HEK293 (cell line): ENCODE results near the gene CAD.

ENCODE experiments used
- CTCF ChIA-PET: fragments of 350-600 bp; formaldehyde crosslinking; extraction: SDS; loops from one replicate; lab custom pipeline; 2021; ENCODE audit warnings: antibody characterized with exemption; lab: Yijun Ruan, JAX
- POLR2A ChIA-PET: fragments of 300-600 bp; formaldehyde crosslinking; extraction: SDS; loops from one replicate; lab custom pipeline; 2020; ENCODE audit warnings: antibody characterized with exemption, inconsistent platforms; lab: Yijun Ruan, JAX
- H3K27ac ChIP-seq: fragments of 200-500 bp; sonication (Bioruptor generic); 2 replicates; pipeline ENCODE4 v1.5.1; 2014; ENCODE audit warnings: low read depth, low read length, control low read depth, inconsistent platforms; ENCODE audit errors: extremely low read depth
- H3K36me3 ChIP-seq, 2 experiments: fragments of 200-500 bp in 1 of 2; sonication (Bioruptor generic) in 1 of 2; 1 replicate in 1 of 2; 2 replicates in 1 of 2; pipeline ENCODE4 v1.5.1; 2014 to 2017; ENCODE audit warnings: inconsistent platforms in 2 of 2, low read length in 2 of 2; ENCODE audit not compliant: control insufficient read depth in 2 of 2, insufficient read depth in 1 of 2
- H3K4me1 ChIP-seq: fragments of 200-500 bp; sonication (Bioruptor generic); 2 replicates; pipeline ENCODE4 v1.5.1; 2014; ENCODE audit warnings: mild to moderate bottlenecking, low read length, inconsistent platforms; ENCODE audit not compliant: control insufficient read depth, insufficient read depth
- H3K4me3 ChIP-seq: 2 replicates; pipeline ENCODE4 v1.5.1; 2011; ENCODE audit warnings: low read depth, mild to moderate bottlenecking, control low read depth, low read length, moderate library complexity
- H3K9me3 ChIP-seq: fragments of 200-500 bp; sonication (Bioruptor generic); 2 replicates; pipeline ENCODE4 v1.5.1; 2014; ENCODE audit warnings: low read depth, low read length, inconsistent platforms; ENCODE audit not compliant: control insufficient read depth, insufficient read depth
- BCL11A ChIP-seq: fragments of 450-650 bp; formaldehyde crosslinking; IDR thresholded peaks from 2 replicates; pipeline ENCODE4 v1.5.1; 2016; ENCODE audit warnings: low read depth, missing biosample characterization, missing genetic modification characterization
- EGR2 ChIP-seq: fragments of 450-650 bp; formaldehyde crosslinking; IDR thresholded peaks from 2 replicates; pipeline ENCODE4 v1.5.1; 2016; ENCODE audit warnings: low read depth, missing biosample characterization, missing genetic modification characterization
- GFI1B ChIP-seq: fragments of 450-650 bp; formaldehyde crosslinking; IDR thresholded peaks from 2 replicates; pipeline ENCODE4 v1.5.1; 2016; ENCODE audit warnings: missing biosample characterization, missing genetic modification characterization
- KLF8 ChIP-seq: fragments of 450-650 bp; formaldehyde crosslinking; IDR thresholded peaks from 2 replicates; pipeline ENCODE4 v1.5.1; 2016; ENCODE audit warnings: missing biosample characterization, missing genetic modification characterization
- MYNN ChIP-seq: fragments of 450-650 bp; formaldehyde crosslinking; IDR thresholded peaks from 2 replicates; pipeline ENCODE4 v1.5.1; 2016; ENCODE audit warnings: missing biosample characterization, missing genetic modification characterization, borderline replicate concordance
- SCRT1 ChIP-seq: fragments of 450-650 bp; formaldehyde crosslinking; IDR thresholded peaks from 2 replicates; pipeline ENCODE4 v1.5.1; 2016; ENCODE audit warnings: missing biosample characterization, missing genetic modification characterization, borderline replicate concordance
- SP3 ChIP-seq: fragments of 450-650 bp; formaldehyde crosslinking; IDR thresholded peaks from 2 replicates; pipeline ENCODE4 v1.5.1; 2016; ENCODE audit warnings: missing biosample characterization, missing genetic modification characterization
- TCF7L2 ChIP-seq: IDR thresholded peaks from 2 replicates; pipeline ENCODE4 v1.6.1; 2011; ENCODE audit warnings: low read depth, mild to moderate bottlenecking, inconsistent platforms, low read length, moderate library complexity, borderline replicate concordance
- ZBTB26 ChIP-seq: fragments of 450-650 bp; formaldehyde crosslinking; optimal IDR thresholded peaks from 2 replicates; pipeline ENCODE3; 2016; ENCODE audit warnings: missing biosample characterization, mild to moderate bottlenecking, missing genetic modification characterization
- ZEB2 ChIP-seq: fragments of 450-650 bp; formaldehyde crosslinking; IDR thresholded peaks from 2 replicates; pipeline ENCODE4 v1.5.1; 2016; ENCODE audit warnings: missing biosample characterization, missing genetic modification characterization
- ZNF10 ChIP-seq: fragments of 450-650 bp; formaldehyde crosslinking; IDR thresholded peaks from 2 replicates; pipeline ENCODE4 v1.5.1; 2017; ENCODE audit warnings: missing biosample characterization, missing genetic modification characterization
- ZNF148 ChIP-seq: fragments of 450-650 bp; formaldehyde crosslinking; IDR thresholded peaks from 2 replicates; pipeline ENCODE4 v1.5.0; 2017; ENCODE audit warnings: missing biosample characterization, missing genetic modification characterization, borderline replicate concordance
- ZNF157 ChIP-seq: fragments of 450-650 bp; formaldehyde crosslinking; IDR thresholded peaks from 2 replicates; pipeline ENCODE4 v1.5.1; 2016; ENCODE audit warnings: missing biosample characterization, missing genetic modification characterization
- ZNF169 ChIP-seq: fragments of 450-650 bp; formaldehyde crosslinking; IDR thresholded peaks from 2 replicates; pipeline ENCODE4 v1.5.1; 2016; ENCODE audit warnings: missing biosample characterization, missing genetic modification characterization
- ZNF174 ChIP-seq: fragments of 450-650 bp; formaldehyde crosslinking; IDR thresholded peaks from 2 replicates; pipeline ENCODE4 v1.5.0; 2017; ENCODE audit warnings: missing biosample characterization, mild to moderate bottlenecking, missing genetic modification characterization
- ZNF26 ChIP-seq: fragments of 450-650 bp; formaldehyde crosslinking; IDR thresholded peaks from 2 replicates; pipeline ENCODE4 v1.5.1; 2016; ENCODE audit warnings: missing biosample characterization, missing genetic modification characterization
- ZNF274 ChIP-seq, 2 experiments: fragments of 200-500 bp in 1 of 2; fragments of 450-650 bp in 1 of 2; sonication (Bioruptor generic) in 1 of 2; formaldehyde crosslinking in 1 of 2; IDR thresholded peaks; 2 replicates each; pipeline versions ENCODE4 v1.5.1 to v1.6.1; 2014 to 2016; ENCODE audit warnings: borderline replicate concordance in 1 of 2, inconsistent platforms in 1 of 2, low read length in 1 of 2, missing biosample characterization in 1 of 2, missing genetic modification characterization in 1 of 2
- ZNF292 ChIP-seq: fragments of 450-650 bp; formaldehyde crosslinking; IDR thresholded peaks from 2 replicates; pipeline ENCODE4 v1.5.1; 2016; ENCODE audit warnings: low read depth, missing biosample characterization, missing genetic modification characterization, borderline replicate concordance
- ZNF341 ChIP-seq: fragments of 450-650 bp; formaldehyde crosslinking; IDR thresholded peaks from 2 replicates; pipeline ENCODE4; 2016; ENCODE audit warnings: low read depth, missing biosample characterization, missing genetic modification characterization
- ZNF530 ChIP-seq: fragments of 450-650 bp; formaldehyde crosslinking; IDR thresholded peaks from 2 replicates; pipeline ENCODE4 v1.5.1; 2016; ENCODE audit warnings: low read depth, missing biosample characterization, missing genetic modification characterization
- ZNF555 ChIP-seq: fragments of 450-650 bp; formaldehyde crosslinking; conservative IDR thresholded peaks from 2 replicates; pipeline ENCODE4 v1.5.1; 2017; ENCODE audit warnings: missing biosample characterization, mild to moderate bottlenecking, missing genetic modification characterization, inconsistent platforms
- ZNF560 ChIP-seq: fragments of 450-650 bp; formaldehyde crosslinking; IDR thresholded peaks from 2 replicates; pipeline ENCODE4 v1.5.1; 2017; ENCODE audit warnings: missing biosample characterization, missing genetic modification characterization, borderline replicate concordance
- TF ChIP-seq, protein P1 (sequence below): fragments of 450-650 bp; formaldehyde crosslinking; IDR thresholded peaks from 2 replicates; pipeline ENCODE4 v1.5.1; 2016; ENCODE audit warnings: missing biosample characterization, missing genetic modification characterization
- TF ChIP-seq, protein P2 (sequence below): fragments of 450-650 bp; formaldehyde crosslinking; IDR thresholded peaks from 2 replicates; pipeline ENCODE4 v1.5.1; 2016; ENCODE audit warnings: missing biosample characterization, missing genetic modification characterization

Gene CAD

GRCh38 chr2:27264253-27264752 is 47.1 kb downstream of the CAD start (continued):
- TF ChIP-seq ZNF560 (tag by site-specific recombination) (no peak), ZNF274 (IDR thresholded peaks at IDR 0.05; ENCODE audit: low read length) (no peak), ZNF274 (tag by site-specific recombination; IDR thresholded peaks at IDR 0.05; ENCODE audit: borderline replicate concordance) (no peak), SP3 (tag by site-specific recombination) (peak; percentile 67), ZNF341 (tag by site-specific recombination) (peak; percentile 84), KLF8 (tag by site-specific recombination) (no peak), TCF7L2 (no peak), EGR2 (tag by site-specific recombination) (peak; percentile 93)
- TF ChIP-seq, protein P1, sequence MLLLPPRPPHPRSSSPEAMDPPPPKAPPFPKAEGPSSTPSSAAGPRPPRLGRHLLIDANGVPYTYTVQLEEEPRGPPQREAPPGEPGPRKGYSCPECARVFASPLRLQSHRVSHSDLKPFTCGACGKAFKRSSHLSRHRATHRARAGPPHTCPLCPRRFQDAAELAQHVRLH = 0 out of 2 replicates have a peak, but pooled peaks have one; percentile 18
- TF ChIP-seq, protein P2, sequence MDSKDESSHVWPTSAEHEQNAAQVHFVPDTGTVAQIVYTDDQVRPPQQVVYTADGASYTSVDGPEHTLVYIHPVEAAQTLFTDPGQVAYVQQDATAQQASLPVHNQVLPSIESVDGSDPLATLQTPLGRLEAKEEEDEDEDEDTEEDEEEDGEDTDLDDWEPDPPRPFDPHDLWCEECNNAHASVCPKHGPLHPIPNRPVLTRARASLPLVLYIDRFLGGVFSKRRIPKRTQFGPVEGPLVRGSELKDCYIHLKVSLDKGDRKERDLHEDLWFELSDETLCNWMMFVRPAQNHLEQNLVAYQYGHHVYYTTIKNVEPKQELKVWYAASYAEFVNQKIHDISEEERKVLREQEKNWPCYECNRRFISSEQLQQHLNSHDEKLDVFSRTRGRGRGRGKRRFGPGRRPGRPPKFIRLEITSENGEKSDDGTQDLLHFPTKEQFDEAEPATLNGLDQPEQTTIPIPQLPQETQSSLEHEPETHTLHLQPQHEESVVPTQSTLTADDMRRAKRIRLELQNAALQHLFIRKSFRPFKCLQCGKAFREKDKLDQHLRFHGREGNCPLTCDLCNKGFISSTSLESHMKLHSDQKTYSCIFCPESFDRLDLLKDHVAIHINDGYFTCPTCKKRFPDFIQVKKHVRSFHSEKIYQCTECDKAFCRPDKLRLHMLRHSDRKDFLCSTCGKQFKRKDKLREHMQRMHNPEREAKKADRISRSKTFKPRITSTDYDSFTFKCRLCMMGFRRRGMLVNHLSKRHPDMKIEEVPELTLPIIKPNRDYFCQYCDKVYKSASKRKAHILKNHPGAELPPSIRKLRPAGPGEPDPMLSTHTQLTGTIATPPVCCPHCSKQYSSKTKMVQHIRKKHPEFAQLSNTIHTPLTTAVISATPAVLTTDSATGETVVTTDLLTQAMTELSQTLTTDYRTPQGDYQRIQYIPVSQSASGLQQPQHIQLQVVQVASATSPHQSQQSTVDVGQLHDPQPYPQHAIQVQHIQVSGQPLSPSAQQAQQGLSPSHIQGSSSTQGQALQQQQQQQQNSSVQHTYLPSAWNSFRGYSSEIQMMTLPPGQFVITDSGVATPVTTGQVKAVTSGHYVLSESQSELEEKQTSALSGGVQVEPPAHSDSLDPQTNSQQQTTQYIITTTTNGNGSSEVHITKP (tag by site-specific recombination) = peak; percentile 72; the same call in 1 of the 2 replicates

DNA sequence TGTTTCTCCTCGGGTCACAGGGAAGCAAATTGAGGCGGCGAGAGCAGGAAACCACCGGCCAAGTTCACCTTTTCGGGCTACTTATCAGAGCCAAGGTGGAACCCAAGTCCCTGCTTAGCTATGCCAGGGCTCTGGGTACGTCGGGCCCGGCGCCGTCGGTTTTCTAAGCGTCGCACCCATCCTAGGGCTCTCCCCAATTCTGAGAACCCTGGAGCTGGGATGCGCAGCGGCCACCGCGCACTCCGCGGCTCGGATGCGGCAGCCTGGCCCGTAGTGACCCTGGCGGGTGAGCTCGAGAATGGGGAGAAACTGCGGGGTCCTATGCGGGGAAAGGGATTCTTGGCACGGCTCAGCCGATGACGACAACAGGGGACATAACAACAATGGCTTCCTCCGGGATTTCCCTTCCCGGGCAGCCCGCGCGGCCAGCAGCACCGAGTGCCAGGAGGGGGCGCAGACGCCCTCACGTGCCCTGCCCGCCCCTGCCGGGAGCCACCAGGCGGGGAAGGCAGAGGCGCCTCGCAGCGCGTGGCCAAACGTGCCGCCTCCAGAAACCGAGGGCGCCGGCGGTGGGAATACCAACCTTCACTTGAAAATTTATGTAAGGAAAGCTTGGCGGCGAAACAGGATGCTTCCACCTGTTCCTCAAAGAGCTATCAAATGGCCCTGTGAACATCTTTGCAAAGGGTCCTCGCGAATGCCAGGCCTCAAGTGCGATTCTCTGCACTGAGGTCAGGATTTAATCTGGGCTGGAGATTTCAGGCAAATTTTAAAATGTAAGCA is 47.8 kb downstream of the CAD start:
- Histone ChIP-seq H3K27ac (no peak overlapping the region; the same call in 1 of the 2 replicates), H3K4me1 (peaks cover 9% of the 10 kb centered on the region), H3K4me3 (peak overlapping the region; percentile 25), H3K36me3 (no peaks in the 10 kb centered on the region), H3K9me3 (no peaks in the 10 kb centered on the region)
- ChIA-PET CTCF (interaction anchor here (0.6 to 6.2 kb wide), 19 partner anchors 9 to 667 kb away, joined by 3 to 96 read pairs (median 5); partner anchors contain the start of gene TRIM54), POLR2A (interaction anchor here (1.0 kb wide), 1 partner anchor 15 kb away, joined by 3 read pairs; no protein-coding TSS in a partner anchor)
- TF ChIP-seq MYNN = no peak
- peak; percentile 65 for TF ChIP-seq ZBTB26
- TF ChIP-seq ZNF10 (tag by site-specific recombination) = peak; percentile 62; the same call in 1 of the 2 replicates
- no peak for TF ChIP-seq GFI1B
- no peak for TF ChIP-seq ZNF530
- no peak for TF ChIP-seq SCRT1
- TF ChIP-seq BCL11A (tag by site-specific recombination) = 0 out of 2 replicates have a peak, but pooled peaks have one; percentile 46
- no peak for TF ChIP-seq ZNF157
- no peak for TF ChIP-seq ZNF169 (tag by site-specific recombination)
- no peak for TF ChIP-seq ZNF174 (tag by site-specific recombination)
- TF ChIP-seq ZEB2 (tag by site-specific recombination) = peak; percentile 80
- TF ChIP-seq ZNF292 (tag by site-specific recombination) = no peak
- TF ChIP-seq, protein P1 = no peak
- TF ChIP-seq ZNF148 (tag by site-specific recombination) = no peak
- no peak for TF ChIP-seq ZNF555 (tag by site-specific recombination)
- TF ChIP-seq ZNF26 (tag by site-specific recombination) = no peak
